ENCODE results near the gene INTS11.

DNA sequence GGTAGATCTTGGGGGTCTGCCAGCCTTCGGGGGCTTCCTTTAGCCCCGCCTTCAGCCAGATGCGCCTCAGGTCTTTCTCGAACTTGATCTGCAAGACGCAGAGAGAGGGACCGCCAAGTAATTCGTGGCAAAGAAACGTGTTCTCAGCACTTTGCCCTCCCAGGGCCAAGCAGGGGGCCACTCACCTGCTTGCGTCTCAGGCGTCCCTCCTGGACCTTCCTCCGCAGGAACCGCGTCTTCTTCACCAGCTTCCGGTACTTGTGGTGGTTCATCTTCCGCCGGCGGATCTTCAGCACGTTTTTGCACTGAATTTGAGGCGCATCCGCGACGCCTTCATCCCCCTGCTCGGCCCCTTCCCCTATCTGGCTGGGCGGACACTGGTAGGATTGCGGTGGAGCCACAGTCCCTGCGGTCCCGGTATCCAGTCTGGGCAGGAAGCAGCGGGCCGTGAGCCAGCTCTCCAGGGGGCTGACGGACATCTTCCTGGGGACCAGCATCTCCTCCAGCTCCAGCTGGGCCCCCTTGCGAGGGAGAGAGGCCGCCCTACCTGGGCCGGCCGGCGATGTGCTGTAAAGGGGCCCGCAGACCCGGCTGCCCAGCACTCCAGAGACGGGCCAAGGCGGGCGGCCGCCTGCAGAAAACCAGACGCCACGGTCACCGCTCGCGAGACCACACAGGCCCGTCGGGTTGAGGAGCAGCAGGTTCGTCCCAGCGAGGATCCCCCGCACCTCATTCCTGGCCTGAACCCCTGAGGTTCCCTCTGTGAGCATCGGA is 49.5 kb upstream of the INTS11 start:
- TF ChIP-seq CTCF (IDR thresholded peaks at IDR 0.05 in 8 of 11, conservative IDR thresholded peaks at IDR 0.05 in 3 of 11) (no peak), POLR2A (IDR thresholded peaks at IDR 0.05) (no peak)
